ENCODE data around the gene GBP4. TPM values are rescaled to one million over a fixed set of nuclear protein-coding genes. Genes with fewer than 3 reads are reported as not detected.
"Not testable (repeated sequence)": the region's sequence is repeated elsewhere in the genome, so short reads cannot be mapped to it uniquely, and the experiment has no call there.

GBP4 gene
- 10 to 100 TPM; 11.2 to 13.1 (median 11.6) TPM for polyA plus RNA-seq (ENCODE audit: insufficient read length in 3 of 3)

DNA sequence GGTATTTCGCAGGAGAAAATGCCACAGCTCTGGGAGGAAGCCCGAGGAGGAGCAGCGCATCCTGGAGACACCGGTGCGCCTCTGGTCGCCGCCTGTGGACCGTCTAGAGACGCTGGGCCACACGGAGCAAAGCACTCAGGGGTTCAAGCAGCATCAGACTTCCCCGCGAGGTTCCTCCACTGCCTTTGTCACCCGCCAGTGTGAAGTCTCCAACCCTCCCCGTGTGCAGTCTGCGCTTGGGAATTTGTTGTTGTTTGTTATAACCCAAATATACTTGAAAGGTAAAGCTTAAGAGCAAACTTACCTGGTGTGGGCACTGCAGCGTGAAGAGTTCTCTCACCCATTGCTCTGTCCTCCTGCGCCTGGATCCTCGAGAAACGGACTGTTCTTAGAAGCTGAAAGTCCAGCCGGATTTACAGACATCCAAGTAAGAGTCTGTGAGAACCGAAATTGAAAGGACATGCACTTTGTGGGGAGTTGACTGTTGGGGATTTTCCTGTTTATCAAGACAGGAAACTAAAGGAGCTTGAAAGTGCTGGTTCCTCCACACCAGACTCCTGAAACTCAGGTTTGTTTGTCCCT, at the start of gene GBP4:
TSS of gene GBP4 (minus strand) at position 452 of the 582 bp plus-strand sequence. CDS start at position 344, 108 bp downstream.
- DNase-seq (ENCODE audit: low read depth in 3 of 3, low spot score in 2 of 3) = no peak

DNA sequence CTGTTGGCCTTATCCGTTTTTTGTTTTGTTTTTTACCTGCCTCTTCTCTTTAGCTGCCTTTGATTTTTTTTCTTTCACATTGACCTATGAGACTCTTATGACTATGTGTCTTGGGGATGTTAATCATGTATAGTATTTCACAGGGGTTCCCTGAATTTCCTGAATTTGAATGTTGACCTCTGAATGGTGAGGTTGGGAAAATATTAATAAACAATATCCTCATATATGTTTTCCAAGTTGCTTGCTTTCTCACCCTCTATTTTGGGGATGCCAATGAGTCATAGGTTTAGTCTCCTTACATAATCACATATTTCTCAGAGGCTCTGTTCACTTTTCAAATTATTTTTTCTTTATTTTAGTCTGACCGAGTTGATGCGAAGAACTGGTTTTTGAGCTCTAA, 44.3 kb upstream of the GBP4 start:
- no peak for DNase-seq (ENCODE audit: low read depth in 3 of 3, low spot score in 2 of 3)

- DNase-seq (ENCODE audit: low read depth in 3 of 3, low spot score in 2 of 3) = no peak
Observed at GRCh38 chr1:89221341-89221740, 22.6 kb upstream of the GBP4 start.

DNA sequence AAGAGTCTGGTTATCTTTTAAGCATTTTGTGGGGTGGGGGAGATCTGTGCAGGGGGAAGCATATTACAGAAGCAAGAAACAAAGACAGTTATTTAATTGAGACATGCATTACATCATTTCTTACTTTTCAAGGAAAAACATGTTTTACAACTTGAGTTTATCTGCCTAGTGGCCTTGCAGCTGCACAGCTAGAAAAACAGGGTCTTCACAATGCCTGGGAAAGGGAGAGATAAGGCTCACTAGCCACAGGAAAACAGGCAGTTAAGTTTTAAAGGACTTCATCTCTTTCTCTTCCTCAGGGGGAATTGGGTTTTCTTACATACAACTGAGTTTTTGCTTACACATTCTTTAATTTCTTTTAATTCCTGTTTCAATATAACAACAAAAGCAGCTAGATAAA, 21.1 kb upstream of the GBP4 start:
- DNase-seq (ENCODE audit: low read depth in 3 of 3, low spot score in 2 of 3) = not testable (repeated sequence)

- DNase-seq (ENCODE audit: low read depth in 3 of 3, low spot score in 2 of 3) = not testable (repeated sequence)
Observed at GRCh38 chr1:89218941-89219340, 20.2 kb upstream of the GBP4 start.

- no peak for DNase-seq (ENCODE audit: low read depth in 3 of 3, low spot score in 2 of 3)
Observed at GRCh38 chr1:89213347-89213746, 14.6 kb upstream of the GBP4 start.

- no peak for DNase-seq (ENCODE audit: low read depth in 3 of 3, low spot score in 2 of 3)
Observed at GRCh38 chr1:89211035-89211634, 12.4 kb upstream of the GBP4 start.

DNA sequence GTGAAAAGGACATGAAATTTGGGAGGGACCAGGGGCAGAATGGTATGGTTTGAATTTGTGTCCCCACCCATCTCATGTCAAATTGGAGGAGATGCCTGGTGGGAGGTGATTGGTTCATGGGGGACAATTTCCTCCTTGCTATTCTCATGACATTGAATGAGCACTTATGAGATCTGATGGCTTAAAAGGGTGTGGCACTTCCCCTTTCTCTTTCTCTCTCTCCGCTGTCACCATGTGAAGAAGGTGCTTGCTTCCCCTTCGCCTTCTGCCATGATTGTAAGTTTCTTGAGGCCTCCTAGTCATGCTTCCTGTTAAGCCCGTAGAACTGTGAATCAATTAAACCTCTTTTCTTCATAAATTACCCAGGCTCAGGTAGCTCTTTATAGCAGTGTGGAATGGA, 7.6 kb upstream of the GBP4 start:
- no peak for DNase-seq (ENCODE audit: low read depth in 3 of 3, low spot score in 2 of 3)

DNA sequence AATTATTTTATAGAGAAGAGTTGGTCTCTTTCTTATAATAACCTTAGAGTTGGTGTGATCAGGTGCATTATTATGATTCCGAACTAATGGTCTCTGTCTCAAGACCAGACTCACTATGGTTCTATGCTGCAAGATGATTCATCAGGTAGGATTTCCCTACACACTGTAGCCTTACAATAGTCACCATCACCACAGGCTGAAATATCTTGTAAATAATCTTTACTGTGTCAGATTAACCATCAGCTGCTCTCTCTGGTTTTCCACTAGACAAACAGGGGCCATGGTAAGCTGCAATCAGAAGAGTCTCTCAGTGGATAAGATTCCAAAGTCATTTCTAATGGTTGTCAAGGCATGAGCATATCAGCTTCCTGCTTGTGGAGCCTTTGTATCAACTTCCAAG, 4.4 kb upstream of the GBP4 start:
- no peak for DNase-seq (ENCODE audit: low read depth in 3 of 3, low spot score in 2 of 3)

GRCh38 chr1:89201106-89201794, 2.5 kb upstream of the GBP4 start:
- no peak for DNase-seq (ENCODE audit: low read depth in 3 of 3, low spot score in 2 of 3)

DNA sequence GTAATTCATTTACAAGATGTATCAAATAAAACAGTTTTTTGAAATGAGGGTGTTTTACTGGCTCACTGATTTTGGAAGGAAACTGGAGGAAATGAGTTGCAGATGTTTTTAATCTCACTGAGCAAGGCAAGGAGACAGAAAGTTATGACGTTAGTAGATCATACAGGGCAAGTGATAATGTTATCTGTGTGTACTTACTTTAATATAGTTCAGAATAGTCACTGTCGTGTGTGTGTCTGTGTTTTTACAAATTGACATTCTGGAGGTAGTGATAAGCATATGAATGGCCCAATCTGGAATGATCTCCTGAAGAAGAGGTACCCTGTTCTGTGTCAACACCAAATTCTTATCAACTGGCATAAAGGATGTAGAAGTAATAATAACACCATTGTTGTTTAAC, 1.9 kb upstream of the GBP4 start:
- no peak for DNase-seq (ENCODE audit: low read depth in 3 of 3, low spot score in 2 of 3)

- DNase-seq (ENCODE audit: low read depth in 3 of 3, low spot score in 2 of 3) = no peak
Observed at GRCh38 chr1:89199525-89200031, 836 bp upstream of the GBP4 start.

- DNase-seq (ENCODE audit: low read depth in 3 of 3, low spot score in 2 of 3) = no peak
Observed at GRCh38 chr1:89198081-89198480, 661 bp downstream of the GBP4 start.

GRCh38 chr1:89195476-89195875, 3.3 kb downstream of the GBP4 start:
- no peak for DNase-seq (ENCODE audit: low read depth in 3 of 3, low spot score in 2 of 3)

- DNase-seq (ENCODE audit: low read depth in 3 of 3, low spot score in 2 of 3) = no peak
Observed at GRCh38 chr1:89191314-89191713, 7.4 kb downstream of the GBP4 start.

DNA sequence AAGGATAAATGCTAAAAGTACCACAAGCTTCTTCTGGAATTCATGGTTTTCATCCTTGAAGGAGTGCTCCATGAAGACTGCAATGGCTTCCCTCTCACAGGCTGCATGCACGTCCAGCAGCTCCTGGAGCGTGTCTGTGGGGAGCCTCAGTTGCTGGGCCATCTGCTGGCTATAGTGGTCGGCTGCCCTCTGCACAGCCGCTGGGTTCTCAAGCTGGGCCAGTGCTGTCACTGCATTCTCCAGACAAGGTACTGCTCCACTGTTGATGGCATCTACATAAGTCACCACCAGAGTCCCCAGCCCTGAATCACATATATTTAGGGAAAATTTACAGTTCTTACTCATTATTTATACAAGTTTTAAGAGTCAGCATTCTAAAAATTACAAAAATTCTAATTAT, 8.7 kb downstream of the GBP4 start:
- no peak for DNase-seq (ENCODE audit: low read depth in 3 of 3, low spot score in 2 of 3)

DNA sequence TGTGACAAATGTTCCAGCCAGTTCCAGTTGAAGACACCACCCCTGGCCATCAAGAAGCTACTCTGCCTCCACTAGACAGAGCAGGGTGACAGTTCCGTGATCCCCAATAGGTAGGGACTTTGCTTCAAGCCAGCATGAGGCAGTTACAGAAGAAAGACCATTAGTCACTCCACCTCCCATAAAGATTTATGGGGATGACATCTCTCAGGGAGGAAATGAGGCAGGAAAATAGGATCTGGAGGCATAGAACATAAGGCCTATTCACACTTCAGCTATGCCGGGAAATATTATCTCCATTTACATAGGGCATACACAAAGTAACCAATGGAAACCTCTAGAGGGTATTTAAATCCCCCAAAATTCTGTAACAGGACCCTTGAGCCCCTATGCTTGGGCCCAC, 19.4 kb downstream of the GBP4 start:
- DNase-seq (ENCODE audit: low read depth in 3 of 3, low spot score in 2 of 3) = no peak

- DNase-seq (ENCODE audit: low read depth in 3 of 3, low spot score in 2 of 3) = no peak
Observed at GRCh38 chr1:89176971-89177370, 21.8 kb downstream of the GBP4 start.

DNA sequence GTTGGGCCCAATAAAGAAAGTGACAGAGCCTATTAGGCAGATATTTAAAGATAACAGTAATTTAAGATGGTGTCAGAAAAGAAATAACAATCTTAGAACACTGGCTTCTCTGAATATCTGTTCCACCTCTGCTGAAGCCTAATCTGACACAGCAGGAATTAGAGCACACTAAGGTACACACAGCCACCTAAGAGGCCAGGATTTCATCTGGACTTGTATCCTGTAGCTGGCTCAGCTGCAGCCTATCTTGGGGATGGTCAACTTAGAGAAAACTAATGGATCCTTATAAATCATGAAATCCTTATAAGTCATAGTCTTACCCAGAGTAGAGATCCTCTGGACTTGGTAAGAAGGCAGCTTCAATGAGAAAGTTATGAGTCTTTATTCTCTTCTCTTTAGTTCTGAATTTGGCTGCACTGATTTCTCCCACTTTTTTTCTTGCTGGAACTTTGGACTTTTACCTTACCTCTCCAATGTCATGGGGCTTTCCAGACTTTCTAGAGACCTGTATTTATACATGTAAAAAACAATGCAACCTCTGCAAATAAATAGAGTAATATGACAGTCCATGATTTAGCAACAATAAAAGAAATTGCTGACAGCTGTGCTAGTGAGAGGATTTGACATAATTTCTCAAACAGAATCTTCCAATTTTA, 23.0 kb downstream of the GBP4 start, which contains the start of gene GBP7:
TSS of gene GBP7 (minus strand) at position 403 of the 656 bp plus-strand sequence. CDS start 4,068 bp downstream, outside the sequence.
- no peak for DNase-seq (ENCODE audit: low read depth in 3 of 3, low spot score in 2 of 3)

- no peak for DNase-seq (ENCODE audit: low read depth in 3 of 3, low spot score in 2 of 3)
Observed at GRCh38 chr1:89174491-89174890, 24.3 kb downstream of the GBP4 start.

DNA sequence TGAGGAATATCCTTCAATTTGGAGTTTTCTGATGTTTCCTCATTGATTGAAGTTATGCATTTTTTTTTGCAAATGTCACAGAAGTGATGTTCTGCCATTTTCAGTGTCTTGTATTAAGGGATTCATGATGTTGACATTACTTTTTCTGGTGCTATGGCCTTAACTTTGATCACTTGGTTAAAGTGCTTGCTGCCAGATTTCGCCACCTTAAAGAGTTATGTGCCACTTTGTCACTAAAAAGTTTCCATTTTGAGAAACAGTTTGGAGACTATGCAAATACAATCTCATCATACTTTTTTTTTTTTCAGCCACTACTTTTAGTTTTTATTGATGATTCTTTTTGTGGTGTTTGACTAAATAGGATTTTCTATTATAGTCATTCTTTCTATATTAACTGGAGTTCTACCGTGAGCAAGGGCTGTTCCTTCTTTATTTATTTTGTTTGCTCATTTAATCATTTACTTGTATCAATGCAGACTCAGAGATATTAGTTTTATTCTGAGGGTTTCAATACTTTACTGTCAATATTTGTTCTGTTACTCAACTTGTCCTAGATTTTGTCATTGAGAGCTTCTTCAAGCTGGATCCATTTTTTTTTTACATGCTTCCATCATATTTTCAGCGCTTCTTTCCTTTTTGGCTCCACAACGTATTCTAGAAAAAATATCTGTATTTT, 26.1 kb downstream of the GBP4 start:
- no peak for DNase-seq (ENCODE audit: low read depth in 3 of 3, low spot score in 2 of 3)

All from right renal cortex interstitium (tissue), 3 donors.